Measurements from ENCODE around the gene WWOX. TPM values are rescaled to one million over a fixed set of nuclear protein-coding genes. Genes with fewer than 3 reads are reported as not detected.

WWOX gene
- total RNA-seq, 1 experiment from 2014 or later, result 15.6 TPM

- no peak overlapping the region for H2BK20ac ChIP-seq (ENCODE audit: low read depth, low read length, poor library complexity, severe bottlenecking)
- no peak overlapping the region for H3K18ac ChIP-seq (ENCODE audit: insufficient read length, low read depth, low read length)
- Mint-ChIP-seq H3K4me1 (peaks cover 0 to 10% of the 10 kb centered on the region in 2 experiments; a peak in 2 of 4 replicates), H3K4me3 (no peak overlapping the region), H3K9me3 (peaks cover 0 to 2% of the 10 kb centered on the region in 2 experiments; a peak in 2 of 5 replicates), H3K27me3 (ENCODE audit: low read depth) (no peaks in the 10 kb centered on the region), H3K27ac (no peak overlapping the region), H3K36me3 (ENCODE audit: insufficient read depth in 1 of 3, low read depth in 3 of 3) (no peaks in the 10 kb centered on the region; a peak in 2 of 7 replicates)
- H4K5ac ChIP-seq (ENCODE audit: insufficient read length, low read depth, low read length), result no peak overlapping the region
- H3K79me1 ChIP-seq (ENCODE audit: insufficient read depth, low read depth, low read length, poor library complexity, severe bottlenecking), result no peaks in the 10 kb centered on the region
- no peaks in the 10 kb centered on the region for H4K20me1 ChIP-seq (ENCODE audit: control insufficient read depth, insufficient read depth, insufficient read length)
- no peak overlapping the region for H3K4ac ChIP-seq (ENCODE audit: low read depth, low read length)
- no peak overlapping the region for H2BK120ac ChIP-seq (ENCODE audit: low read depth, low read length, poor library complexity, severe bottlenecking)
- H3K14ac ChIP-seq (ENCODE audit: insufficient read depth, low read length), result no peak overlapping the region
- H2AFZ ChIP-seq (ENCODE audit: low read length), result no peak overlapping the region
- H3K4me1 ChIP-seq (ENCODE audit: insufficient read depth, low read length), result no peaks in the 10 kb centered on the region
- no peak overlapping the region for H3T11ph ChIP-seq (ENCODE audit: low read length)
- H2AK5ac ChIP-seq (ENCODE audit: insufficient read length, low read length), result no peak overlapping the region
- no peak overlapping the region for H4K91ac ChIP-seq (ENCODE audit: insufficient read length, low read depth, low read length)
- no peak for DNase-seq
- no peak overlapping the region for H3K9ac ChIP-seq (ENCODE audit: extremely low read depth, insufficient read length, low read length)
- no peak overlapping the region for H3K23ac ChIP-seq (ENCODE audit: insufficient read length, low read depth, low read length)
- H3K56ac ChIP-seq (ENCODE audit: insufficient read length, low read depth, low read length), result no peak overlapping the region
- no peak overlapping the region for H2BK5ac ChIP-seq (ENCODE audit: insufficient read length, low read length)
- no peak overlapping the region for H3K4me2 ChIP-seq (ENCODE audit: insufficient read depth, insufficient read length, low read length)
- H3K9me3 ChIP-seq (ENCODE audit: control insufficient read depth, low read depth, low read length), result no peaks in the 10 kb centered on the region
- no peak overlapping the region for H4K8ac ChIP-seq (replicated peaks; ENCODE audit: insufficient read length, low read depth, low read length)
- H3K79me2 ChIP-seq (ENCODE audit: insufficient read depth, low read length), result no peaks in the 10 kb centered on the region
- H2BK12ac ChIP-seq (ENCODE audit: insufficient read length, low read depth, low read length), result no peak overlapping the region
- no CpG with 5 or more reads among the region's 6 CpGs for WGBS (ENCODE audit: extremely low coverage, insufficient read length, low lambda C conversion rate)
- no peak overlapping the region for H2BK15ac ChIP-seq (ENCODE audit: low read depth, low read length)
- peaks cover 3% of the 10 kb centered on the region for H3K23me2 ChIP-seq (ENCODE audit: insufficient read length, low read depth, low read length, poor library complexity, severe bottlenecking)
- TF ChIP-seq CTCF (conservative IDR thresholded peaks at IDR 0.05), result no peak
- no peaks in the 10 kb centered on the region for H3K27me3 ChIP-seq (ENCODE audit: insufficient read depth, low read length)
- no peak overlapping the region for H3K27ac ChIP-seq (ENCODE audit: insufficient read length, low read depth, low read length)
Observed at GRCh38 chr16:78704416-78704815, 605.0 kb downstream of the WWOX start.
